ENCODE measurements around the gene DONSON. TPM values are rescaled to one million over a fixed set of nuclear protein-coding genes. Genes with fewer than 3 reads are reported as not detected.

The DONSON gene
- total RNA-seq, 4 donors from 2014 or later = 3.5 to 11.2 (median 5.2) TPM

DNA sequence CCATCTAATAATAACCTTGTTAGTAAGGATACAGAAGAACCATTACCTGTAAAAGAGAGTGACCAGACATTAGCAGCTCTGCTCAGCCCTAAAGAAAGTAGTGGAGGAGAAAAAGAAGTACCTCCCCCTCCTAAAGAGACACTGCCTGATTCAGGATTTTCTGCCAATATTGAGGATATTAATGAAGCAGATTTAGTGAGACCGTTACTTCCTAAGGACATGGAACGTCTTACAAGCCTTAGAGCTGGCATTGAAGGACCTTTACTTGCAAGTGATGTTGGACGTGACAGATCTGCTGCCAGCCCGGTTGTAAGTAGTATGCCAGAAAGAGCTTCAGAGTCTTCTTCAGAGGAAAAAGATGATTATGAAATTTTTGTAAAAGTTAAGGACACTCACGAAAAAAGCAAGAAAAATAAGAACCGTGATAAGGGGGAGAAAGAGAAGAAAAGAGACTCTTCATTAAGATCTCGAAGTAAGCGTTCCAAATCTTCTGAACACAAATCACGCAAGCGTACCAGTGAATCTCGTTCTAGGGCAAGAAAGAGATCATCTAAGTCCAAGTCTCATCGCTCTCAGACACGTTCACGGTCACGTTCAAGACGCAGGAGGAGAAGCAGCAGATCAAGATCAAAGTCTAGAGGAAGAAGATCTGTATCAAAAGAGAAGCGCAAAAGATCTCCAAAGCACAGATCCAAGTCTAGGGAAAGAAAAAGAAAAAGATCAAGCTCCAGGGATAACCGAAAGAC, 34.1 kb downstream of the DONSON start:
- Histone ChIP-seq H3K27ac (replicated peaks in 1 of 4) (no peak overlapping the region), H3K27me3 (no peaks in the 10 kb centered on the region), H3K4me3 (no peak overlapping the region), H3K36me3 (peaks cover 77 to 97% (median 91%) of the 10 kb centered on the region in 4 donors), H3K9me3 (no peaks in the 10 kb centered on the region), H3K4me1 (peaks cover 12 to 35% (median 26%) of the 10 kb centered on the region in 4 donors)
- TF ChIP-seq POLR2A (IDR thresholded peaks at IDR 0.05; ENCODE audit: low read depth) (no peak), POLR2AphosphoS5 (IDR thresholded peaks at IDR 0.05) (no peak)
- 92% methylated on average over 18 of the region's 18 CpGs for WGBS
- intact Hi-C loops (cut with DNase I) = no loop called here
- DNase-seq (ENCODE audit: extremely low spot score) = no peak

DNA sequence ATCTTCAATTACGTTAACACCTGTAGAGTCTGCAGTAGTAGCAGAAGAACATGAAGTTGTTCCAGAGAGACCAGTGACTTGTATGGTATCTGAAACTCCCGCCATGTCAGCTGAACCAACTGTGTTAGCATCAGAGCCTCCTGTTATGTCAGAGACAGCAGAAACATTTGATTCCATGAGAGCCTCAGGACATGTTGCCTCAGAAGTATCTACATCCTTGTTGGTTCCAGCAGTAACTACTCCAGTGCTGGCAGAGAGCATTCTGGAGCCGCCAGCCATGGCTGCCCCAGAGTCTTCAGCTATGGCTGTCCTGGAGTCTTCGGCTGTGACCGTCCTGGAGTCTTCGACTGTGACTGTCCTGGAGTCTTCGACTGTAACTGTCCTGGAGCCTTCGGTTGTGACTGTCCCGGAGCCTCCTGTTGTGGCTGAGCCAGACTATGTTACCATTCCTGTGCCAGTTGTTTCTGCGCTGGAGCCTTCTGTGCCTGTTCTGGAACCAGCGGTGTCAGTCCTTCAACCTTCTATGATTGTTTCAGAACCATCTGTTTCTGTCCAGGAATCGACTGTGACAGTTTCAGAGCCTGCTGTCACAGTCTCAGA, 35.4 kb downstream of the DONSON start:
- WGBS = 100% methylated on average over 7 of the region's 12 CpGs

DNA sequence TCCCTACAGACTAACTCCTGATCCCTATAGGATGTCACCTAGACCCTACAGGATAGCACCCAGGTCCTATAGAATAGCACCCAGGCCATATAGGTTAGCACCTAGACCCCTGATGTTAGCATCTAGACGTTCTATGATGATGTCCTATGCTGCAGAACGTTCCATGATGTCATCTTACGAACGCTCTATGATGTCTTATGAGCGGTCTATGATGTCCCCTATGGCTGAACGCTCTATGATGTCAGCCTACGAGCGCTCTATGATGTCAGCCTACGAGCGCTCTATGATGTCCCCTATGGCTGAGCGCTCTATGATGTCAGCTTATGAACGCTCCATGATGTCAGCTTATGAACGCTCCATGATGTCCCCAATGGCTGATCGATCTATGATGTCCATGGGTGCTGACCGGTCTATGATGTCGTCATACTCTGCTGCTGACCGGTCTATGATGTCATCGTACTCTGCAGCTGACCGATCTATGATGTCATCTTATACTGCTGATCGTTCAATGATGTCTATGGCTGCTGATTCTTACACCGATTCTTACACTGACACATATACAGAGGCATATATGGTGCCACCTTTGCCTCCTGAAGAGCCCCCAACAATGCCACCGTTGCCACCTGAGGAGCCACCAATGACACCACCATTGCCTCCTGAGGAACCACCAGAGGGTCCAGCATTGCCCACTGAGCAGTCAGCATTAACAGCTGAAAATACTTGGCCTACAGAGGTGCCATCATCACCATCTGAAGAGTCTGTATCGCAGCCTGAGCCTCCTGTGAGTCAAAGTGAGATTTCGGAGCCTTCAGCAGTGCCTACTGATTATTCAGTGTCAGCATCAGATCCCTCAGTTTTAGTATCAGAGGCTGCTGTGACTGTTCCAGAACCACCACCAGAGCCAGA, 36.1 kb downstream of the DONSON start:
- H3K4me1 ChIP-seq = peaks cover 12 to 37% (median 28%) of the 10 kb centered on the region in 4 donors
- no peaks in the 10 kb centered on the region for H3K27me3 ChIP-seq
- intact Hi-C loops (cut with DNase I) = no loop called here
- H3K36me3 ChIP-seq = peaks cover 61 to 96% (median 84%) of the 10 kb centered on the region in 4 donors
- WGBS = 98% methylated on average over 22 of the region's 24 CpGs
- H3K4me3 ChIP-seq = no peak overlapping the region
- no peak overlapping the region for H3K27ac ChIP-seq (replicated peaks in 1 of 4)
- no peak for DNase-seq (ENCODE audit: extremely low spot score)
- no peak for TF ChIP-seq EP300 (IDR thresholded peaks at IDR 0.05)
- TF ChIP-seq POLR2AphosphoS5 (IDR thresholded peaks at IDR 0.05) = no peak
- no peak for TF ChIP-seq POLR2A (IDR thresholded peaks at IDR 0.05; ENCODE audit: low read depth)
- TF ChIP-seq CTCF (IDR thresholded peaks at IDR 0.05) = no peak
- no peaks in the 10 kb centered on the region for H3K9me3 ChIP-seq

More for the DNA sequence above, 35.4 kb downstream of the DONSON start:
- no peak for TF ChIP-seq POLR2A (IDR thresholded peaks at IDR 0.05; ENCODE audit: low read depth)
- TF ChIP-seq POLR2AphosphoS5 (IDR thresholded peaks at IDR 0.05) = no peak
- TF ChIP-seq CTCF (IDR thresholded peaks at IDR 0.05) = no peak
- TF ChIP-seq EP300 (IDR thresholded peaks at IDR 0.05) = no peak
- Histone ChIP-seq H3K4me1 (peaks cover 12 to 39% (median 29%) of the 10 kb centered on the region in 4 donors), H3K36me3 (peaks cover 64 to 96% (median 87%) of the 10 kb centered on the region in 4 donors), H3K27me3 (no peaks in the 10 kb centered on the region), H3K4me3 (no peak overlapping the region), H3K9me3 (no peaks in the 10 kb centered on the region), H3K27ac (replicated peaks in 1 of 4) (no peak overlapping the region)
- intact Hi-C loops (cut with DNase I) = no loop called here
- DNase-seq (ENCODE audit: extremely low spot score) = no peak

- Histone ChIP-seq H3K27ac (replicated peaks in 1 of 4) (no peak overlapping the region), H3K27me3 (no peaks in the 10 kb centered on the region), H3K4me3 (no peak overlapping the region), H3K4me1 (peaks cover 13 to 35% (median 25%) of the 10 kb centered on the region in 4 donors), H3K36me3 (peaks cover 62 to 97% (median 85%) of the 10 kb centered on the region in 4 donors), H3K9me3 (no peaks in the 10 kb centered on the region)
- intact Hi-C loops (cut with DNase I) = no loop called here
- no peak for DNase-seq (ENCODE audit: extremely low spot score)
- WGBS = 100% methylated on average over 2 of the region's 2 CpGs
- TF ChIP-seq CTCF (IDR thresholded peaks at IDR 0.05) = no peak
- TF ChIP-seq EP300 (IDR thresholded peaks at IDR 0.05) = no peak
- no peak for TF ChIP-seq POLR2AphosphoS5 (IDR thresholded peaks at IDR 0.05)
- no peak for TF ChIP-seq POLR2A (IDR thresholded peaks at IDR 0.05; ENCODE audit: low read depth)
Observed at GRCh38 chr21:33551664-33552063, 36.8 kb downstream of the DONSON start.

Measured in esophagus muscularis mucosa (tissue), 4 donors.